GM20000 (cell line): ENCODE measurements around the gene DGCR2.
"Not testable (repeated sequence)": the region's sequence is repeated elsewhere in the genome, so short reads cannot be mapped to it uniquely, and the experiment has no call there.

Source experiments
- DNase-seq: peaks from one replicate; pipeline ENCODE4 v3.0.0; 2012; ENCODE audit warnings: low spot score
- TF ChIP-seq, protein P1 (sequence below): IDR thresholded peaks from 2 replicates; pipeline ENCODE4 v1.5.1; 2012; ENCODE audit warnings: mild to moderate bottlenecking, control low read depth; ENCODE audit errors: extremely low read depth, missing control alignments

Gene DGCR2

DNA sequence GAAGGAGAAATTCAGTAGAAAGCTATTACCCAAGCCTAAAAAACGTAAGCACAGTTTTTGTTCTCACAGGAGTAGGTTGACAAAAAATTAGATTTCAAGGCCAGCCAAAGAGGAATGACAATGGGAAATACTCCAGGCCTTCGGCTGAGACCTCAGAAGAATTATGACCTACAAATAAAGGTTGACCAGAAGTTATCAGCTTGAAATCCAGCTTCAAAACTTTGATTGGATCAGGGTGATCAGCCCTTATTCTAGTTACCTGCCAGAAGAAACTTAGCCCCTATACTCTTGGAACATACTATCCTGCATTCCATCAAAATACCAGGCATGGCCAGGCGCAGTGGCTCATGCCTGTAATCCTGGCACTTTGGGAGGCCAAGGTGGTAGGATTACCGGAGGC, 117.7 kb downstream of the DGCR2 start:
- TF ChIP-seq, protein P1, sequence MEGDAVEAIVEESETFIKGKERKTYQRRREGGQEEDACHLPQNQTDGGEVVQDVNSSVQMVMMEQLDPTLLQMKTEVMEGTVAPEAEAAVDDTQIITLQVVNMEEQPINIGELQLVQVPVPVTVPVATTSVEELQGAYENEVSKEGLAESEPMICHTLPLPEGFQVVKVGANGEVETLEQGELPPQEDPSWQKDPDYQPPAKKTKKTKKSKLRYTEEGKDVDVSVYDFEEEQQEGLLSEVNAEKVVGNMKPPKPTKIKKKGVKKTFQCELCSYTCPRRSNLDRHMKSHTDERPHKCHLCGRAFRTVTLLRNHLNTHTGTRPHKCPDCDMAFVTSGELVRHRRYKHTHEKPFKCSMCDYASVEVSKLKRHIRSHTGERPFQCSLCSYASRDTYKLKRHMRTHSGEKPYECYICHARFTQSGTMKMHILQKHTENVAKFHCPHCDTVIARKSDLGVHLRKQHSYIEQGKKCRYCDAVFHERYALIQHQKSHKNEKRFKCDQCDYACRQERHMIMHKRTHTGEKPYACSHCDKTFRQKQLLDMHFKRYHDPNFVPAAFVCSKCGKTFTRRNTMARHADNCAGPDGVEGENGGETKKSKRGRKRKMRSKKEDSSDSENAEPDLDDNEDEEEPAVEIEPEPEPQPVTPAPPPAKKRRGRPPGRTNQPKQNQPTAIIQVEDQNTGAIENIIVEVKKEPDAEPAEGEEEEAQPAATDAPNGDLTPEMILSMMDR, result no peak
- no peak for DNase-seq

DNA sequence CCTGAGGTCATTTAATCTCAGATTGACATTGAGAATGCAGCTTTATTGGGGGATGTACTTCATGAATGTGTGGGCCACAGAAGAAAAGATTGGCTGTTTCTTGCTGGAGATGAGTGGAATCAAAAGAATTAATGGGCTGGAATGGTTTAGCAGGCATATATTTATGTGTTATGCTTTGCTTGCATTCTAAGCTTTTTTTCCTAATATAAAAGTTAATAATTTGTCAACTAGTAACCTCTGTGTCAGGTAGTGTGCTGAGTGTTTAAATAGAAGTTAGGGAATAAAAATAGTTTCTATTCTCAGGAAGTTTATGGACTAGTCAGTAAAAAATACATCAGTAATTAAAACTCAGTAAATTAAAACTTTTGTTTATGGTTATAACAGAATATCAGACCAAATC, 118.7 kb downstream of the DGCR2 start:
- TF ChIP-seq, protein P1, result no peak
- no peak for DNase-seq

DNA sequence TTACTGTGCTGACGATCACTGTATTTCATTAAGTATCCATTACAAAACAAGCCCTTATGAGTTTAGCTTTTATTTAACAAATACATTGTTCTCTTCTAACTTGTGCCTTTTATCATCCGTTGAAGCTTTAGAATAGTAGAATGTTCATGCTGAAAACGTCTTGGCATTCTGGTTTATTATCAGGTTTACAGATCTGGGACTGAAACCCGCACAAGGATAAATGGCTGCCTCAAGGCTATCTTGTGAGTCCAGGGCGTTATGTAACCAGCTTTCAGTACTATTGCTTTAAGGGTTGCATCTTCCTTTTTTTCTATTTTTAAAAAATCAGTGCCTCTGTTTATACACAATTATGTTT, 119.6 kb downstream of the DGCR2 start:
- no peak for DNase-seq
- TF ChIP-seq, protein P1, result no peak

DNA sequence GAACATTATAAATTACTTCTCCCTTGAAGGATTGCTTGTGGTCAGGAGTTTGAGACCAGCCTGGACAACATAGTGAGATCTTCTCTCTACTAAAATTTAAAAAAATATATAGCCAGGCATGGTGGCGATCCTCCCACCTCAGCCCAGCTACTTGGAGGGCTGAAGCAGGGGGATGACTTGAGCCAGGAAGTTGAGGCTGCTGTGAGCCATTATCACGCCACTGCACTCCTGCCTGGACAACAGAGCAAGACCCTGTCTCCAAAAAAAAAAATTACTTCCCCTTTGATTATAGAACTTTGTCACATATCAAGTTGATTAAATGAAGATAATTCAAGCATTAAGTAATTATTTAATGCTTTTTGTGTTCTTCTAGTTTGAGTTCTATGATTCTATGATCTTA, 121.0 kb downstream of the DGCR2 start:
- DNase-seq, result no peak
- TF ChIP-seq, protein P1, result no peak

DNA sequence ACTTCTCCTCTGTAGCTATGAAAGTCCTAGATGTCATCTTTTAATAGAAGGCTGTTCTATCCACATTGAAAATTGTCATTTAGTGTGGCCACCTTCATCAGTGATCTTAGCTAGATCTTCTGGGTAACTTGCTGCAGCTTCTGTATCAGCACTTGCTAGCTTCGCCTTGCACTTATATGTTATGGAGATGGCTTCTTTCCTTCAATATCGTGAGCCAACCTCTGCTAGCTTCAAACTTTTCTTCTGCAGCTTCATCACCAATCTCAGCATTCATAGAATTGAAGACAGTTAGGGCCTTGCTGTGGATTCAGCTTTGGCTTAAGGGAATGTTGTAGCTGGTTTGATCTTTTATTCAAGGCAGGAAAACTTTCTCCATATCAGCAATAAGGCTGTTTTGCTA, 122.1 kb downstream of the DGCR2 start:
- not testable (repeated sequence) for DNase-seq

DNA sequence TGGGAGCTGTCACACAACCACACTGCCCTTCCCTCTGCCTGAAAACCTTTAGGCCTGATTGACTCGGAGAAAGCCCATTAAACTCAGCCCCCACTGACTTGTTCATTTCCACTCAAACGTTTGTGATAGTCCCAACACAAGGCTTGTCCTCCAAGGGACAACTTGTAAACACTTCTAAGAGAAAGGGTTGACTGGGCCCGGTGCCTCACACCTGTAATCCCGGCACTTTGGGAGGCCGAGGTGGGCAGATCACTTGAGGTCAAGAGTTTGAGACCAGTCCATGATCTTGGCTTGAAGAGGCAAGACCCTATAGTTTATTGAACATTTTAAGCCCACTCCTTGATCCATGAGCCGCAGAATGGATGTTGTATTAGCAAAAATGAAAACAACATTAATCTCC, 122.8 kb downstream of the DGCR2 start:
- TF ChIP-seq, protein P1, result no peak
- DNase-seq, result no peak

DNA sequence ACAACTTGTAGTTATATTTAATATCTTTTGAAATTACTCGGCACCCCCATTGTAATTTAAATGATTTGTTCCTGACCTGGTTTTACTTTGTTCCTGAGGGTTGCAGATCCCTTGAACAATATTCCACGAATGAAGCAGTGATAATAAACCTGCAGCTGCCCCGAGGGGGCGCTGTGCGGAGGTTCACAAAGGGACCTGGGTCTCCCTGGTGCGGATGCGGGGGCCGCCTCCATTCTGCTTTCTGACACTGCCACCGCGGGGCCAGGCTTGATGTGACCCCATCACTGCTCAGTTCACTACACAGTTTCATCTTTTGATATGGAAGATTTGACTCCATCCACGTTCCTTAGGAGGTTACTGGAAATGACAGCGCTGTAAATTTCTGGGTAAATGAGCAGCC, 123.2 kb downstream of the DGCR2 start:
- no peak for DNase-seq

DNA sequence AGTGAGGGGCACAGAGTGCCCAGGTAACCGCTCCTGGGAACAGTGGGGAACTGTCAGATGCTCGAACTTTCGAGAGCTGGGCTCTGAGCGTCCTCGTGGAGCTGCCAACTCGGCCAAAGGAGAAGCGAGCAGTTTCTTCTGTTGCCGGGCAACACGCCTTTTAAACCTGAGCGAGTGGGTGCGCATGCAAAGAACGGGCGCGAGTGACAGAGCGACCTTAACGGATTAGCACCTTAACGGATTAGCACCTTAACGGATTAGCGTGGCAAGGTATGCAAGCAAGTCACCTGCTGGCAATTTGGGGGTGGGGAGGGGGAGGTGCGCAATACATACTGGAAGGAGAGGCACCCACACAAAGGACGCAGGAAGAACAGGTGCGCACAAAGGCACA, 124.3 kb downstream of the DGCR2 start:
- TF ChIP-seq, protein P1, result no peak
- DNase-seq, result no peak

More for the DNA sequence above, 123.2 kb downstream of the DGCR2 start:
- TF ChIP-seq, protein P1, result no peak
